Naive thymus-derived CD8-positive, alpha-beta T cell (primary cell): ENCODE results near the gene DAO. TPM values are rescaled to one million over a fixed set of nuclear protein-coding genes. Genes with fewer than 3 reads are reported as not detected.
"Not testable (repeated sequence)": the region's sequence is repeated elsewhere in the genome, so short reads cannot be mapped to it uniquely, and the experiment has no call there.

Experiments used
- ATAC-seq, 2 donors: fragments of 150-1000 bp; cut with Tn5 transposase in 1 of 2; sonication (Bioruptor Pico), chemical (Tn5 transposase) in 1 of 2; 1 replicate in 1 of 2; 2 replicates in 1 of 2; pipeline ENCODE4 v1.10.0; 2021; ENCODE audit warnings: mild to moderate bottlenecking in 2 of 2, moderate library complexity in 2 of 2
- POLR2A ChIA-PET: fragments of 350-600 bp; sonication (Branson Sonifier 250); formaldehyde crosslinking; loops from one replicate; lab custom pipeline; 2021; ENCODE audit warnings: antibody characterized with exemption; lab: Charles Lee
- DNase-seq, 10 donors: peaks; one replicate each; pipeline versions ENCODE4 v3.0.0 to v3.0.0-alpha.2; 2020 to 2022
- H3K27ac Mint-ChIP-seq, 10 donors: one replicate each; pipeline ENCODE4 v1.8.0; 2020 to 2022; ENCODE audit warnings: mild to moderate bottlenecking in 10 of 10, mixed read lengths in 10 of 10, moderate library complexity in 4 of 10, inconsistent platforms in 1 of 10
- H3K27me3 Mint-ChIP-seq, 5 donors: one replicate each; pipeline ENCODE4 v1.8.0; 2021 to 2022; ENCODE audit warnings: mixed read lengths in 5 of 5
- H3K36me3 Mint-ChIP-seq, 3 donors: one replicate each; pipeline ENCODE4 v1.8.0; 2020 to 2022; ENCODE audit warnings: mixed read lengths in 3 of 3, mild to moderate bottlenecking in 2 of 3, inconsistent platforms in 1 of 3
- H3K4me1 Mint-ChIP-seq, 4 donors: one replicate each; pipeline ENCODE4 v1.8.0; 2021 to 2022; ENCODE audit warnings: mixed read lengths in 4 of 4
- H3K4me3 Mint-ChIP-seq, 10 donors: one replicate each; pipeline ENCODE4 v1.8.0; 2020 to 2022; ENCODE audit warnings: mild to moderate bottlenecking in 10 of 10, mixed read lengths in 10 of 10, moderate library complexity in 6 of 10, inconsistent platforms in 1 of 10
- H3K9me3 Mint-ChIP-seq, 9 donors: one replicate each; pipeline ENCODE4 v1.8.0; 2020 to 2022; ENCODE audit warnings: mixed read lengths in 9 of 9, mild to moderate bottlenecking in 3 of 9, inconsistent platforms in 1 of 9, moderate library complexity in 1 of 9
- polyA plus RNA-seq, 3 donors: library from polyadenylated mRNA; unstranded; fragments of 300-500 nt; fragmentation: Illumina TruSeq; gene quantifications; one replicate each; pipeline ENCODE4 v1.2.3, GENCODE V29; 2021
- total RNA-seq, 8 experiments: library from RNA in 2 of 8; stranded (reverse) in 2 of 8; gene quantifications; one replicate each; pipeline ENCODE4 v1.2.3 and lab custom pipeline; 2021 to 2026

The DAO gene
- total and polyA plus RNA-seq, 5 experiments from 2014 or later, result not detected

DNA sequence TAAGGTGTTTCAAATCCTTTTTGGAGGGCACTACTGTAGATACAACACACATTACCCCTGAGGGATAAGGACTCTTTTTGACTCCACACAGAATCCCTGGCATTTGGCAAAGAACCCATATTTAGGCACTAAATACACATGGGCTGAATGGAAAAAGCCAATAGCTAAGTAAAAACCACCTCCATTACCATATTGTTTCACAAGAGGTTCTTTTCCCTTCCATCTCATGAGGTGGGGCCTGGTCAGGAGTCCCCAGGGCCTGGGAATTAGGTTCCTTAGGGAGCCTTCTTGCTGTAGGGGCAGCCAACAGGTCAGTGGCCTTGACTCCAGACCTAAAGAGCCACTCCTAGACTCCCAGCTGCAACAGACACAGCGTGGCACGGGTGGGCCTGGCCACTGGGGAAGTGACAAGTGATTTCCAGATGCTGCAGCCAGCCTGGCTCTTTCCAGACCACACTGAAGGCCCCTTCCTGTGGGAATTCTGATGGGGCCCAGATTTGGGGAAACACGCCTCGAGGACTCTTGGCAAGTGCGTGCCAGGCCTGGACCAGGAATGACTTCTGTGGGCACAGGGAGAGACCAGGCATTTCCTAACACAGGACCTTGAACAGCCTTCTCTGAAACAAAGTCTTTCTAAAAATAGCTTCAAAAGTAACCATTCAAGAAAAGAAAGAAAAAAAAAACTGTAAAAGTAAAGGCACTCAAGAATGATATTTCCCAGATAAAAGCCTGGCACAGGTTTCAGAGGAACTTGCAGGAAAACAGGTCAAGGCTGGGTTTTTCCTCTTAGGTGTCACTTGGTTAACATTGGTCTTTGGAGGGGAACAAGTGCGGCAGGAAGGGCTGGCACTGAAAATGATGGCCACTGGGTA lies 40.6 kb upstream of the DAO start:
- DNase-seq (no peak), ATAC-seq (no peak)
- Mint-ChIP-seq H3K9me3 (no peaks in the 10 kb centered on the region), H3K4me1 (peaks cover 16 to 42% (median 35%) of the 10 kb centered on the region in 4 donors), H3K4me3 (peak overlapping the region in 4 of 10 donors; percentile 1 to 79 (median 66)), H3K27me3 (no peaks in the 10 kb centered on the region), H3K36me3 (peaks cover 0 to 21% (median 1%) of the 10 kb centered on the region in 3 donors), H3K27ac (peak overlapping the region; percentile 0 to 96 (median 81))
- POLR2A ChIA-PET, result interaction anchor here (2.0 kb wide), 1 partner anchor 19 kb away, joined by 15 read pairs; the partner anchor contains the start of gene SSH1

DNA sequence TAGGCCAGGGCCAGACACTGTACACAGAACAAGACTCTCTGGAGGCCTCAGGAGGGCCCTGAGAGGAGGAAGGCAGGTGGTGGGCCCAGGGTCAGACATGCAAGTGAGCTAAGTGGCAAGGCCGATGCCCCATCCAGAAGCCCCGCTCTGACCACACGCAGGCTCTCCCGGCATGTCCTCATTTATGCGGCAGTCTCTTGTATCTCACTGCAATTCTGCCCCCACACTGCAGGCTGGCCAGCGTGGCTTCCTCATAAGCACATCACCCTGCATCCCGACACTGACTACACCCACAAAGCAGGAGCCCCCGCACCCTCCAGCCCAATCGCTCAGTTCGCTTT lies 40.0 kb upstream of the DAO start:
- ATAC-seq (no peak), DNase-seq (no peak)
- Mint-ChIP-seq H3K4me3 (no peak overlapping the region), H3K36me3 (peaks cover 0 to 18% (median 1%) of the 10 kb centered on the region in 3 donors), H3K27me3 (no peaks in the 10 kb centered on the region), H3K9me3 (no peaks in the 10 kb centered on the region), H3K4me1 (peaks cover 16 to 42% (median 35%) of the 10 kb centered on the region in 4 donors), H3K27ac (peak overlapping the region in 8 of 10 donors; percentile 24 to 96 (median 50))
- POLR2A ChIA-PET, result no interaction called here

DNA sequence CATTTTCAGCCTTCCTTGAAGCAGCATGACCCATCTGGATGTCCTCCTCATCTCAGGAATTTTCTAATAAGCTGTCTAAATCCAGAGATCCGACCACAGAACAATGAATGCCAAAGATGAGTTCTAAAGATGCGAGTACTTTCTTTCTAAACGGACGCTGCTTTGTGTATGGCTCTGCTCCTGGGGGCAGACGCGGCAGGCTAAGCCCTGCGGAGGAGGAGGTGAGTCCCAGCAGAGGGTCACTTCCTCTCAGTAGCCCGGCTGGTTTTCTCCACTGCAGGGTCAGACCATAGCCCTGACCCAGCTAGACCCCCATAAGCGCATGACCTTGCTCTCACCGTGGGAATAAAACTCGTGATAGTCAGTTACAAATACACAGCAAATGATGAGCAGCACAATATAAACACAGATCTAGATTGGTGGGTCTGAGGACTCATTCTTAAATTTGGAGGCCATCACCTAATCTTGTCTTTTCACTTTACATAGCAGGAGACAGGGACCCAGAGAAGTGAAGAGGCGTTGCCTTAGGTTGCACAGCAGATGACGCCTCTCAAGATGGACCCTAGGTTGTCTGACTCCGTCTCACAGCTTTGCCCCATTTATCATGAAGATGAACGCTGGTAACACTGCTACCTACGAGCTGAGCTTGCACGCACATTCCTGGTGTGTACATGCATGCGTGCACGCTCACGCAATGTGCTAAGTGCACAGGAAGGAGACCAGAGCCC lies 39.1 kb upstream of the DAO start:
- H3K27ac Mint-ChIP-seq, result peak overlapping the region in 5 of 10 donors; percentile 17 to 75 (median 58)
- H3K4me1 Mint-ChIP-seq, result peaks cover 14 to 44% (median 31%) of the 10 kb centered on the region in 4 donors
- no peak for ATAC-seq
- DNase-seq, result no peak
- peaks cover 0 to 15% (median 0%) of the 10 kb centered on the region in 3 donors for H3K36me3 Mint-ChIP-seq
- POLR2A ChIA-PET, result no interaction called here
- no peaks in the 10 kb centered on the region for H3K27me3 Mint-ChIP-seq
- H3K4me3 Mint-ChIP-seq, result no peak overlapping the region
- no peaks in the 10 kb centered on the region for H3K9me3 Mint-ChIP-seq

DNA sequence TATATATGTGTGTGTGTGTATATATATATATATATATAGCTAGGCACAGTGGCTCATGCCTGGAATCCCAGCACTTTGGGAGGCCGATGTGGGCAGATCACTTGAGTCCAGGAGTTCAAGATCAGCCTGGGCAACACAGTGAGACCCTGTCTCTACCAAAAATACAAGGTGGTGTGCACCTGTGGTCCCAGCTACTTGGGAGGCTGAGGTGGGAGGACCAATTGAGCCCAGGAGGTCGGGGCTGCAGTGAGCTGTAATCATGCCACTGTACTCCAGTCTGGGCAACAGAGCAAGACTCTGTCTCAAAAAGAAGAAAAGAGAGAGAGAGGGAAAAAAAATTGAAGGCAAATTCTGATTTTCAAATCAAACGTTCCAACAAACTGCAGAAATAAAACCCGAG lies 38.1 kb upstream of the DAO start:
- ATAC-seq, result not testable (repeated sequence)

GRCh38 chr12:108842361-108842760 lies 37.5 kb upstream of the DAO start:
- no peak for ATAC-seq
- Mint-ChIP-seq H3K4me3 (no peak overlapping the region), H3K36me3 (peaks cover 0 to 29% (median 2%) of the 10 kb centered on the region in 3 donors), H3K27me3 (no peaks in the 10 kb centered on the region), H3K4me1 (peaks cover 16 to 39% (median 28%) of the 10 kb centered on the region in 4 donors), H3K9me3 (no peaks in the 10 kb centered on the region), H3K27ac (peak overlapping the region in 2 of 10 donors; percentile 63 to 70)
- no peak for DNase-seq
- POLR2A ChIA-PET, result no interaction called here

More for the DNA sequence above, 38.1 kb upstream of the DAO start:
- H3K4me3 Mint-ChIP-seq, H3K9me3 Mint-ChIP-seq, POLR2A ChIA-PET, DNase-seq, H3K27me3 Mint-ChIP-seq: not testable (repeated sequence)
- H3K4me1 Mint-ChIP-seq, result peaks cover 16 to 43% (median 32%) of the 10 kb centered on the region in 4 donors
- peak overlapping the region in 4 of 10 donors; percentile 40 to 63 (median 52) for H3K27ac Mint-ChIP-seq
- H3K36me3 Mint-ChIP-seq, result peaks cover 0 to 24% (median 2%) of the 10 kb centered on the region in 3 donors

DNA sequence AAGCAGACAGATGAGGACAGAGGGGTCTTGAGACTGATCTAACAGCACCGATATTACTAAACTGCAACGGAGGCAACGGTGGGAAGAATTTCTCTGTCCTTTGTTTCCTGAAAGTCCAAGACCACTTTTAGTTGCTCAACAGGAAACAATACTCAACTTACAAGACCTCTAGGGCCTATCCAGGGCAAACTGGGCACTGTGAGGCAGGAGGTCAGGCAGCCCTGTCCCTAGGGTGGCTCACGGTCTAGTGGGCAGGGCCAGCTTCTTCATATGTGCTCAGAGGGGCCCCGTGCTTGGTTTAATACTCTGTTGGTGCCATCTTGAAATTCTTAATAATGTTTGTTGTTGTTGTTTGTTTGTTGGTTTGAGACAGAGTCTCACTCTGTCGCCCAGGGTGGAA lies 36.7 kb upstream of the DAO start:
- Mint-ChIP-seq H3K27me3 (no peaks in the 10 kb centered on the region), H3K9me3 (no peaks in the 10 kb centered on the region), H3K27ac (peak overlapping the region in 1 of 10 donors; percentile 31), H3K36me3 (peaks cover 0 to 37% (median 2%) of the 10 kb centered on the region in 3 donors), H3K4me1 (peaks cover 14 to 31% (median 22%) of the 10 kb centered on the region in 4 donors), H3K4me3 (no peak overlapping the region)
- no peak for ATAC-seq
- no peak for DNase-seq
- POLR2A ChIA-PET, result no interaction called here

GRCh38 chr12:108845696-108846095 lies 34.2 kb upstream of the DAO start:
- Mint-ChIP-seq H3K4me1 (peaks cover 0 to 11% (median 5%) of the 10 kb centered on the region in 4 donors), H3K27me3 (no peaks in the 10 kb centered on the region), H3K36me3 (peaks cover 0 to 42% (median 2%) of the 10 kb centered on the region in 3 donors), H3K4me3 (no peak overlapping the region), H3K9me3 (no peaks in the 10 kb centered on the region), H3K27ac (no peak overlapping the region)
- no peak for ATAC-seq
- POLR2A ChIA-PET, result no interaction called here
- no peak for DNase-seq

DNA sequence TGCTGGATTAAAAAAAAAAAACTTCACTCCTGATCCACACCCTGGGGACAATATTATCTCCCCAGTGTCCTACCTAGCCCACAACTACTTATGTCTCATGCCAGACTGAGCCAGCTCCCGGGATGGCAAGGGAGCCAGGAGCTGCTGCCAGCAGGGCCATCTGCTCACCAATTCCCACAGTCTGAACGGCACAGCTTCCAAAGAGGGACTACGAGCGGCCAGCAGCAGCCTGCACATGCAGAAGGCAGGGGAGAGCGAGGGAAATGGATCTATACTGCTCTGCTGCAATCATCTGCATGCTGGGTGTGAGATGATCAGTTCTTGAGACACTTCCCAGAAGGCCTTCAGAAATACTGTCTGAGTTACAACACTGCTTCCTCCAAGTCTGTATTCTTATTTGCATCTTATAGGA lies 33.6 kb upstream of the DAO start:
- no peak overlapping the region for H3K4me3 Mint-ChIP-seq
- H3K27ac Mint-ChIP-seq, result peak overlapping the region in 1 of 10 donors; percentile 15

DNA sequence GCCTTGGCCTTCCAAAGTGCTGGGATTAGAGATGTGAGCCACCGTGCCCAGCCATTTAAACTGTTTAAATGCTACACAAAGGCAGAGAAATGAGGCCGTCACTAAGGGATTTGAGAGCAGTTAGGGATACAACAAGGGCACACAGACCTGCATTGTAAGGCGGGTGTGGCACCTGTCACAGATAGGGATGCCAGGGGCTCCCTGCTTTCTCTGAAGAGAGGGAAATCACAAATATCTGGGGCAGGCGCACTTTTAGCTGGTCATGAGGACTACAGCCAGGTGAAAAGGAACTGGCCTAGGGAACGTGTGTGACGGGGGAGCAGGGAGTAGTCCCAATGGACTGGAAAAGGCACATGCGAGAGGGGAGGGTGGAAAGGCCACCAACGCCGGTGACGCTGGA lies 32.2 kb upstream of the DAO start:
- H3K27me3 Mint-ChIP-seq, result no peaks in the 10 kb centered on the region
- DNase-seq, result no peak
- H3K27ac Mint-ChIP-seq, result peak overlapping the region in 2 of 10 donors; percentile 13 to 24
- H3K4me1 Mint-ChIP-seq, result peaks cover 0 to 14% (median 5%) of the 10 kb centered on the region in 4 donors
- no peak overlapping the region for H3K4me3 Mint-ChIP-seq
- H3K36me3 Mint-ChIP-seq, result peaks cover 0 to 43% (median 2%) of the 10 kb centered on the region in 3 donors
- POLR2A ChIA-PET, result no interaction called here
- no peak for ATAC-seq
- no peaks in the 10 kb centered on the region for H3K9me3 Mint-ChIP-seq

More for the DNA sequence above, 33.6 kb upstream of the DAO start:
- no peak for ATAC-seq
- peaks cover 0 to 14% (median 4%) of the 10 kb centered on the region in 4 donors for H3K4me1 Mint-ChIP-seq
- H3K36me3 Mint-ChIP-seq, result peaks cover 0 to 43% (median 2%) of the 10 kb centered on the region in 3 donors
- POLR2A ChIA-PET, result no interaction called here
- DNase-seq, result no peak
- H3K9me3 Mint-ChIP-seq, result no peaks in the 10 kb centered on the region
- H3K27me3 Mint-ChIP-seq, result no peaks in the 10 kb centered on the region

- Mint-ChIP-seq H3K36me3 (peaks cover 0 to 43% (median 2%) of the 10 kb centered on the region in 3 donors), H3K4me3 (no peak overlapping the region), H3K4me1 (peaks cover 0 to 26% (median 9%) of the 10 kb centered on the region in 4 donors), H3K9me3 (no peaks in the 10 kb centered on the region), H3K27ac (peak overlapping the region in 3 of 10 donors; percentile 41 to 77 (median 60)), H3K27me3 (no peaks in the 10 kb centered on the region)
- DNase-seq (no peak), ATAC-seq (no peak)
- POLR2A ChIA-PET, result interaction anchor here (1.0 kb wide), 1 partner anchor 8 kb away, joined by 3 read pairs; the partner anchor contains the start of gene SSH1
These were observed 30.2 kb upstream of the DAO start for GRCh38 chr12:108849660-108850059.

GRCh38 chr12:108850854-108851573 lies 28.9 kb upstream of the DAO start:
- POLR2A ChIA-PET, result no interaction called here
- Mint-ChIP-seq H3K27ac (peak overlapping the region in 1 of 10 donors; percentile 34), H3K27me3 (no peaks in the 10 kb centered on the region), H3K4me1 (peaks cover 4 to 35% (median 16%) of the 10 kb centered on the region in 4 donors), H3K9me3 (peaks cover 0 to 3% (median 0%) of the 10 kb centered on the region in 9 donors), H3K4me3 (no peak overlapping the region), H3K36me3 (peaks cover 0 to 40% (median 2%) of the 10 kb centered on the region in 3 donors)
- DNase-seq (no peak), ATAC-seq (no peak)
